Measurements from ENCODE around the gene PKD1. TPM values are rescaled to one million over a fixed set of nuclear protein-coding genes. Genes with fewer than 3 reads are reported as not detected.

PKD1 gene
- total RNA-seq, 4 donors from 2014 or later = 181 to 492 (median 352) TPM

- Histone ChIP-seq H3K4me3 (peak overlapping the region; percentile 32 to 55), H3K9me3 (no peaks in the 10 kb centered on the region), H3K4me1 (peaks cover 5 to 66% (median 50%) of the 10 kb centered on the region in 3 donors), H3K27me3 (no peaks in the 10 kb centered on the region), H3K36me3 (peaks cover 0 to 11% of the 10 kb centered on the region in 2 donors), H3K27ac (peak overlapping the region in 1 of 4 donors; percentile 80)
- TF ChIP-seq CTCF (IDR thresholded peaks at IDR 0.05) (peak in 3 of 4 experiments; percentile 6 to 24 (median 20)), POLR2A (IDR thresholded peaks at IDR 0.05) (no peak), EP300 (IDR thresholded peaks at IDR 0.05) (no peak)
- 0% methylated on average over 3 of the region's 62 CpGs; no CpG with 5 or more reads in 1 of the 2 donors for WGBS, 2 donors (ENCODE audit: low coverage in 1 of 2)
- ATAC-seq = no peak
Observed at GRCh38 chr16:2148714-2149629, 13.3 kb upstream of the PKD1 start.

GRCh38 chr16:2147981-2148671, 12.4 kb upstream of the PKD1 start, which contains the start of gene RAB26:
TSS of gene RAB26 (plus strand) at chr16:2148625. CDS start at chr16:2148784, 159 bp downstream.
- peaks cover 5 to 58% (median 42%) of the 10 kb centered on the region in 3 donors for H3K4me1 ChIP-seq
- no CpG with 5 or more reads among the region's 55 CpGs for WGBS, 2 donors (ENCODE audit: low coverage in 1 of 2)
- peak within 1 kb of the TSS in 3 of 4 donors; percentile 75 to 87 (median 80) for H3K27ac ChIP-seq

GRCh38 chr16:2147378-2147777, 11.7 kb upstream of the PKD1 start:
- Histone ChIP-seq H3K36me3 (peaks cover 0 to 11% of the 10 kb centered on the region in 2 donors), H3K4me1 (peaks cover 5 to 50% (median 34%) of the 10 kb centered on the region in 3 donors), H3K4me3 (no peak overlapping the region), H3K27me3 (no peaks in the 10 kb centered on the region), H3K27ac (peak overlapping the region in 3 of 4 donors; percentile 75 to 87 (median 80)), H3K9me3 (no peaks in the 10 kb centered on the region)
- 100% methylated on average over 1 of the region's 6 CpGs; no CpG with 5 or more reads in 1 of the 2 donors for WGBS, 2 donors (ENCODE audit: low coverage in 1 of 2)
- no peak for TF ChIP-seq POLR2A (IDR thresholded peaks at IDR 0.05)
- TF ChIP-seq POLR2AphosphoS5 (IDR thresholded peaks at IDR 0.05) = no peak
- ATAC-seq = no peak

More at GRCh38 chr16:2147981-2148671, 12.4 kb upstream of the PKD1 start, which contains the start of gene RAB26:
- peaks cover 0 to 11% of the 10 kb centered on the region in 2 donors for H3K36me3 ChIP-seq
- peak; percentile 86 for ATAC-seq
- no peaks in the 10 kb centered on the region for H3K9me3 ChIP-seq
- no peak for TF ChIP-seq EP300 (IDR thresholded peaks at IDR 0.05)
- TF ChIP-seq CTCF (IDR thresholded peaks at IDR 0.05) = no peak
- TF ChIP-seq POLR2AphosphoS5 (IDR thresholded peaks at IDR 0.05) = no peak
- TF ChIP-seq POLR2A (IDR thresholded peaks at IDR 0.05) = no peak
- H3K27me3 ChIP-seq = no peaks in the 10 kb centered on the region
- peak within 1 kb of the TSS; percentile 32 to 55 for H3K4me3 ChIP-seq

DNA sequence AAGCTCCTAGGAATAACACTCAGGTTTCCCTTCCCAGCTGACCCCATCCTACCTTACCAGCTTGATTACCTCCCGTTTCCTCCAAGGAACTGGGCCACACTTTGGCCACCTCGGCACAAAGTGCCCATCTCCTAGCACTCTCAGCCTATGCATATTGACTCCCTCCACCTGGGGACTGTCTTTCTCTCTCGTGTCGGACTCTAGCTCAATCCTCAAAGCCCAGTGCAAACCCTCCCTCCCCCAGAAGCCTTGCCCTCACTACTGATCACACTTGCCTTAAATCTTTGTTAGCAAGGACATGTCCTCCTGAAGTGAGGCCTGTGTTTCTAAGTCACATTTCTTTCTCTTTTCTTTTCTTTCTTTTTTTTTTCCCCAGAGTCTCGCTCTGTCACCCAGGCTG, 10.1 kb upstream of the PKD1 start:
- TF ChIP-seq EP300 (IDR thresholded peaks at IDR 0.05) (no peak), POLR2AphosphoS5 (IDR thresholded peaks at IDR 0.05) (no peak), POLR2A (IDR thresholded peaks at IDR 0.05) (no peak), CTCF (IDR thresholded peaks at IDR 0.05) (no peak)
- ATAC-seq = no peak
- no peak overlapping the region for H3K4me3 ChIP-seq
- H3K9me3 ChIP-seq = no peaks in the 10 kb centered on the region
- peaks cover 5 to 36% (median 19%) of the 10 kb centered on the region in 3 donors for H3K4me1 ChIP-seq
- no peaks in the 10 kb centered on the region for H3K27me3 ChIP-seq
- no peak overlapping the region for H3K27ac ChIP-seq
- H3K36me3 ChIP-seq = no peaks in the 10 kb centered on the region
- 78 to 89% methylated on average over 4 of the region's 5 CpGs for WGBS, 2 donors (ENCODE audit: low coverage in 1 of 2)

DNA sequence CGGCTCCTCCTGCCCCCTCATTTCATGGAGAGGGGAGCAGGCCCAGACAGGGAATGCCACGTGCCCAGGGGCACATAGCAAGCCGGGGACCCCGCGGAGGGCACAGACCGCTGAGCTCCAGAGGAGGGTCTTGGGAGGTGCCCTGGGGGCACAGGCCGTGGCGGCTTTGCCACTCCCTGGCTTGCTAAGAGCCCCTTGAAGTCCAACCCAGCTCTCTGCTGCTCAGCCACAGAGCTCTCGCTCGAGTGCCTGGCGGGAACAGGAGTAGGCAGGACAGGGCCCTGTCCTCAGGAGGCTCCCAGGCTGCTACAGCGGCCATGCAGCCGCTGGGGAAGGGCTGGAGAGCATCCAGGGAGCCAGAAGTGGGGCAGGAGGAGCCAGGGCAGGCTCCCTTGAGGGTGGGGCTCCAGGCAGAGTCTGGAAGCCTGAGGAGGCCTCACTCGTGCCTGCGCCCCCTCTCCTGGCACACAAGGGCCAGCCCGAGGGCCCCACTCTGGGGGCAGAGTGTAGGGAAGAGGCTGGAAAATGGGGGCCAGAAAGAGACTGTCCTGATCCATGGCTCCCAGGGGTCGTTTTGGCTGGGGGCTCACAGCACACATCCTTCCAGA, 8.3 kb upstream of the PKD1 start:
- no peak overlapping the region for H3K27ac ChIP-seq
- no peak overlapping the region for H3K4me3 ChIP-seq
- no peak for ATAC-seq
- no peaks in the 10 kb centered on the region for H3K9me3 ChIP-seq
- TF ChIP-seq POLR2AphosphoS5 (IDR thresholded peaks at IDR 0.05) (no peak), CTCF (IDR thresholded peaks at IDR 0.05) (no peak), POLR2A (IDR thresholded peaks at IDR 0.05) (no peak)
- H3K4me1 ChIP-seq = peaks cover 4 to 27% (median 10%) of the 10 kb centered on the region in 3 donors
- H3K36me3 ChIP-seq = no peaks in the 10 kb centered on the region
- no peaks in the 10 kb centered on the region for H3K27me3 ChIP-seq
- no CpG with 5 or more reads among the region's 17 CpGs for WGBS, 2 donors (ENCODE audit: low coverage in 1 of 2)
